K562 (cell line): Measurements from ENCODE around the gene CCDC106. TPM values are rescaled to one million over a fixed set of nuclear protein-coding genes. Genes with fewer than 3 reads are reported as not detected.
A peak's percentile ranks its signal among the peaks of the same experiment; 100 is the strongest.

Experiments used
- ATF1 ChIP-seq, 2 experiments: fragments of 450-650 bp in 1 of 2; IDR thresholded peaks; 2 replicates each; pipeline ENCODE4 v1.6.1; 2016; ENCODE audit warnings: missing compliant biosample characterization in 1 of 2, missing genetic modification characterization in 1 of 2
- HDGF ChIP-seq: fragments of 450-650 bp; IDR thresholded peaks from 2 replicates; pipeline ENCODE4 v1.6.1; 2016
- MYBL2 ChIP-seq, 2 experiments: fragments of 450-650 bp in 1 of 2; sonication (generic) in 1 of 2; formaldehyde crosslinking in 1 of 2; IDR thresholded peaks; 2 replicates each; pipeline versions ENCODE4 v1.6.1 to v1.8.1; 2017 to 2022; ENCODE audit warnings: borderline replicate concordance in 1 of 2, inconsistent platforms in 1 of 2, low read depth in 1 of 2, mild to moderate bottlenecking in 1 of 2, missing genetic modification reagents in 1 of 2, moderate library complexity in 1 of 2
- OTX1 ChIP-seq: fragments of 450-650 bp; formaldehyde crosslinking; IDR thresholded peaks from 2 replicates; pipeline ENCODE4 v1.4.0; 2022; ENCODE audit warnings: mild to moderate bottlenecking
- PHF21A ChIP-seq: fragments of 450-650 bp; IDR thresholded peaks from 2 replicates; pipeline ENCODE4 v1.6.1; 2017; ENCODE audit warnings: low read depth, borderline replicate concordance
- SRSF1 ChIP-seq: fragments of 200-400 bp; formaldehyde crosslinking; IDR thresholded peaks from 2 replicates; pipeline ENCODE4 v1.6.1; 2017; ENCODE audit warnings: mild to moderate bottlenecking, low read depth, low read length, moderate library complexity
- STAT6 ChIP-seq: sonication (generic); formaldehyde crosslinking; IDR thresholded peaks from 2 replicates; pipeline ENCODE4 v1.8.1; 2023; ENCODE audit warnings: mild to moderate bottlenecking, missing genetic modification reagents
- TCF7L2 ChIP-seq: fragments of 150-350 bp; IDR thresholded peaks from 2 replicates; pipeline ENCODE4 v1.6.1; 2016; ENCODE audit warnings: low read depth, mild to moderate bottlenecking, low read length, moderate library complexity
- VEZF1 ChIP-seq: fragments of 200-800 bp; sonication (Bioruptor generic); IDR thresholded peaks from 2 replicates; pipeline ENCODE4 v1.6.1; 2017; ENCODE audit warnings: missing genetic modification characterization, missing compliant biosample characterization
- YY1 ChIP-seq, 3 experiments: IDR thresholded peaks; 2 replicates each; pipeline ENCODE4 v1.6.1; 2011; ENCODE audit warnings: low read length in 2 of 3, mild to moderate bottlenecking in 2 of 3, moderate library complexity in 2 of 3, borderline replicate concordance in 1 of 3, control low read depth in 1 of 3, low read depth in 1 of 3; ENCODE audit not compliant: insufficient read depth in 3 of 3, insufficient replicate concordance in 2 of 3, control insufficient read depth in 1 of 3, insufficient read length in 1 of 3; ENCODE audit errors: extremely low read depth in 1 of 3
- ZBTB1 ChIP-seq: sonication (generic); formaldehyde crosslinking; IDR thresholded peaks from 2 replicates; pipeline ENCODE4 v1.8.1; 2023; ENCODE audit warnings: missing genetic modification reagents, low read depth, mild to moderate bottlenecking, borderline replicate concordance
- ZC3H8 ChIP-seq: fragments of 450-650 bp; IDR thresholded peaks from 2 replicates; pipeline ENCODE4 v1.6.1; 2017
- ZFP1 ChIP-seq: fragments of 450-650 bp; formaldehyde crosslinking; IDR thresholded peaks from 2 replicates; pipeline ENCODE4 v1.4.0; 2020; ENCODE audit warnings: mild to moderate bottlenecking, mixed read lengths
- ZFP91 ChIP-seq: sonication (generic); formaldehyde crosslinking; IDR thresholded peaks from 2 replicates; pipeline ENCODE4 v1.8.0; 2022; ENCODE audit warnings: mild to moderate bottlenecking, missing genetic modification reagents
- ZNF589 ChIP-seq: fragments of 200-800 bp; sonication (Bioruptor generic); IDR thresholded peaks from 2 replicates; pipeline ENCODE4 v1.6.1; 2016; ENCODE audit warnings: low read depth, missing genetic modification characterization, missing compliant biosample characterization
- polyA plus RNA-seq, 8 experiments: library from polyadenylated mRNA; depleted of rRNA in 4 of 8; stranded (reverse) in 5 of 8; unstranded in 3 of 8; fragments of >200 nt; fragmentation: Nextera tagmentation in 2 of 8; fragmentation: Illumina TruSeq in 1 of 8; extraction: Ambion mirVana in 2 of 8; extraction: Trizol in 1 of 8; gene quantifications; 2 replicates each; pipeline versions ENCODE4 v1.2.1 to v1.2.3, GENCODE V29; 2011 to 2014; ENCODE audit warnings: inconsistent platforms in 1 of 8, missing spikeins in 1 of 8
- total RNA-seq, 7 experiments: library from RNA; depleted of rRNA in 6 of 7; stranded (reverse); fragments of >200 nt in 6 of 7; fragmentation: Illumina TruSeq in 2 of 7; extraction: Trizol in 2 of 7; gene quantifications; 2 replicates each; pipeline versions ENCODE4 v1.2.1 to v1.2.3, GENCODE V29; 2011 to 2021; ENCODE audit warnings: low replicate concordance in 1 of 7
- TF ChIP-seq, protein P1 (sequence below): fragments of 450-650 bp; conservative IDR thresholded peaks from 2 replicates; pipeline ENCODE4 v1.6.1; 2016; ENCODE audit warnings: missing genetic modification characterization, low read depth, mild to moderate bottlenecking, missing compliant biosample characterization, moderate library complexity
- TF ChIP-seq, protein P2 (sequence below): fragments of 250-450 bp; sonication (Bioruptor Pico); IDR thresholded peaks from 2 replicates; pipeline ENCODE4 v1.4.0; 2020; ENCODE audit warnings: mild to moderate bottlenecking, moderate library complexity

Gene CCDC106
- total and polyA plus RNA-seq, 9 of the 15 experiments (the other 6 are each of a cell fraction or from before 2014, with no cell fraction given), result 0.10 to 27.5 (median 15.0) TPM; not detected in 1

- no peak for TF ChIP-seq STAT6 (CRISPR knock-in tag)
- no peak for TF ChIP-seq ATF1 (CRISPR knock-in tag; IDR thresholded peaks at IDR 0.05)
- TF ChIP-seq ATF1 (tag; IDR thresholded peaks at IDR 0.05), result no peak
- TF ChIP-seq PHF21A, result no peak
- TF ChIP-seq MYBL2 (IDR thresholded peaks at IDR 0.05; ENCODE audit: low read depth), result no peak
- no peak for TF ChIP-seq MYBL2 (CRISPR knock-in tag; IDR thresholded peaks at IDR 0.05; ENCODE audit: borderline replicate concordance)
- TF ChIP-seq ZFP91 (CRISPR knock-in tag), result no peak
- TF ChIP-seq, protein P1, sequence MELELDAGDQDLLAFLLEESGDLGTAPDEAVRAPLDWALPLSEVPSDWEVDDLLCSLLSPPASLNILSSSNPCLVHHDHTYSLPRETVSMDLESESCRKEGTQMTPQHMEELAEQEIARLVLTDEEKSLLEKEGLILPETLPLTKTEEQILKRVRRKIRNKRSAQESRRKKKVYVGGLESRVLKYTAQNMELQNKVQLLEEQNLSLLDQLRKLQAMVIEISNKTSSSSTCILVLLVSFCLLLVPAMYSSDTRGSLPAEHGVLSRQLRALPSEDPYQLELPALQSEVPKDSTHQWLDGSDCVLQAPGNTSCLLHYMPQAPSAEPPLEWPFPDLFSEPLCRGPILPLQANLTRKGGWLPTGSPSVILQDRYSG (tag), result no peak
- TF ChIP-seq ZBTB1, result 0 out of 2 replicates have a peak, but pooled peaks have one; percentile 0
- no peak for TF ChIP-seq HDGF
- no peak for TF ChIP-seq ZFP1 (CRISPR knock-in tag)
- TF ChIP-seq, protein P2, sequence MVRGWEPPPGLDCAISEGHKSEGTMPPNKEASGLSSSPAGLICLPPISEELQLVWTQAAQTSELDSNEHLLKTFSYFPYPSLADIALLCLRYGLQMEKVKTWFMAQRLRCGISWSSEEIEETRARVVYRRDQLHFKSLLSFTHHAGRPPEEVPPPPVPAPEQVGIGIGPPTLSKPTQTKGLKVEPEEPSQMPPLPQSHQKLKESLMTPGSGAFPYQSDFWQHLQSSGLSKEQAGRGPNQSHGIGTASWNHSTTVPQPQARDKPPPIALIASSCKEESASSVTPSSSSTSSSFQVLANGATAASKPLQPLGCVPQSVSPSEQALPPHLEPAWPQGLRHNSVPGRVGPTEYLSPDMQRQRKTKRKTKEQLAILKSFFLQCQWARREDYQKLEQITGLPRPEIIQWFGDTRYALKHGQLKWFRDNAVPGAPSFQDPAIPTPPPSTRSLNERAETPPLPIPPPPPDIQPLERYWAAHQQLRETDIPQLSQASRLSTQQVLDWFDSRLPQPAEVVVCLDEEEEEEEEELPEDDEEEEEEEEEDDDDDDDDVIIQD (CRISPR knock-in tag), result no peak
- TF ChIP-seq TCF7L2, result no peak
- peak in 1 of 3 experiments; percentile 64 for TF ChIP-seq YY1 (IDR thresholded peaks at IDR 0.05; ENCODE audit: borderline replicate concordance in 1 of 3, control insufficient read depth in 1 of 3, extremely low read depth in 1 of 3, insufficient read depth in 3 of 3, insufficient read length in 1 of 3, insufficient replicate concordance in 2 of 3, low read depth in 1 of 3, low read length in 2 of 3)
- no peak for TF ChIP-seq ZNF589
- no peak for TF ChIP-seq ZC3H8
- TF ChIP-seq VEZF1 (CRISPR knock-in tag), result peak; percentile 92
- TF ChIP-seq SRSF1, result no peak
- TF ChIP-seq OTX1 (CRISPR knock-in tag), result peak; percentile 69; the same call in 1 of the 2 replicates
These were observed 7.2 kb upstream of the CCDC106 start, which contains the start of gene ZNF580 (continued) for GRCh38 chr19:55640577-55641425.
